ENCODE results near the gene ASB2. TPM values are rescaled to one million over a fixed set of nuclear protein-coding genes. Genes with fewer than 3 reads are reported as not detected.
A peak's percentile ranks its signal among the peaks of the same experiment; 100 is the strongest.

The ASB2 gene
- total and polyA plus RNA-seq, 2 of the 13 experiments (the other 11 are each of a cell fraction or from before 2014, with no cell fraction given), result 0.82 to 4.1 TPM

- no peak for TF ChIP-seq MAFK (conservative IDR thresholded peaks at IDR 0.05 in 1 of 2, IDR thresholded peaks at IDR 0.05 in 1 of 2; ENCODE audit: low read length in 2 of 2)
- 0 out of 2 replicates have a peak, but pooled peaks have one; percentile 28 for TF ChIP-seq ZNF746 (CRISPR knock-in tag; IDR thresholded peaks at IDR 0.05)
- TF ChIP-seq ZNF354B (CRISPR knock-in tag; IDR thresholded peaks at IDR 0.05), result no peak
- TF ChIP-seq UBTF (CRISPR knock-in tag; IDR thresholded peaks at IDR 0.05), result peak; percentile 54; the same call in 1 of the 2 replicates
- peak; percentile 82; the same call in 1 of the 2 replicates for TF ChIP-seq ZNF264 (CRISPR knock-in tag; IDR thresholded peaks at IDR 0.05)
- peak; percentile 37; the same call in 1 of the 2 replicates for TF ChIP-seq NFIC (IDR thresholded peaks at IDR 0.05; ENCODE audit: low read length)
- TF ChIP-seq ZMAT5 (CRISPR knock-in tag; IDR thresholded peaks at IDR 0.05; ENCODE audit: borderline replicate concordance, low read depth), result no peak
- TF ChIP-seq ZBTB49 (CRISPR knock-in tag; IDR thresholded peaks at IDR 0.05; ENCODE audit: borderline replicate concordance), result no peak
- no peak for TF ChIP-seq PHB2 (IDR thresholded peaks at IDR 0.05; ENCODE audit: partially characterized antibody)
- TF ChIP-seq ZNF24 (IDR thresholded peaks at IDR 0.05), result no peak
- TF ChIP-seq ZNF883 (CRISPR knock-in tag; IDR thresholded peaks at IDR 0.05; ENCODE audit: not compliant biosample characterization), result no peak
- TF ChIP-seq RARA (CRISPR knock-in tag; IDR thresholded peaks at IDR 0.05), result 0 out of 2 replicates have a peak, but pooled peaks have one; percentile 35
- TF ChIP-seq SAP130 (CRISPR knock-in tag; IDR thresholded peaks at IDR 0.05; ENCODE audit: low read depth), result peak; percentile 69
- peak; percentile 85 for TF ChIP-seq PHF21A (CRISPR knock-in tag; IDR thresholded peaks at IDR 0.05)
- peak; percentile 16 for TF ChIP-seq MED8 (CRISPR knock-in tag; IDR thresholded peaks at IDR 0.05; ENCODE audit: insufficient replicate concordance)
- TF ChIP-seq, protein P1, sequence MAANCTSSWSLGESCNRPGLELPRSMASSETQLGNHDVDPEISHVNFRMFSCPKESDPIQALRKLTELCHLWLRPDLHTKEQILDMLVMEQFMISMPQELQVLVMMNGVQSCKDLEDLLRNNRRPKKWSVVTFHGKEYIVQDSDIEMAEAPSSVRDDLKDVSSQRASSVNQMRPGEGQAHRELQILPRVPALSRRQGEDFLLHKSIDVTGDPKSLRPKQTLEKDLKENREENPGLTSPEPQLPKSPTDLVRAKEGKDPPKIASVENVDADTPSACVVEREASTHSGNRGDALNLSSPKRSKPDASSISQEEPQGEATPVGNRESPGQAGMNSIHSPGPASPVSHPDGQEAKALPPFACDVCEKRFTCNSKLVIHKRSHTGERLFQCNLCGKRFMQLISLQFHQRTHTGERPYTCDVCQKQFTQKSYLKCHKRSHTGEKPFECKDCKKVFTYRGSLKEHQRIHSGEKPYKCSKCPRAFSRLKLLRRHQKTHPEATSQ (CRISPR knock-in tag; IDR thresholded peaks at IDR 0.05; ENCODE audit: borderline replicate concordance), result no peak
- no peak for TF ChIP-seq MXD4 (CRISPR knock-in tag; IDR thresholded peaks at IDR 0.05)
- peak; percentile 19; the same call in 1 of the 2 replicates for TF ChIP-seq AHDC1 (CRISPR knock-in tag; IDR thresholded peaks at IDR 0.05; ENCODE audit: borderline replicate concordance)
Measured at GRCh38 chr14:93905623-93906022, 70.7 kb downstream of the ASB2 start (continued).
